Lung (tissue), 12 donors: ENCODE measurements around the gene KRT86. TPM values are rescaled to one million over a fixed set of nuclear protein-coding genes. Genes with fewer than 3 reads are reported as not detected.

ENCODE experiments used
- ATAC-seq: fragments of 200-7000 bp; cut with Tn5 transposase; one replicate; pipeline ENCODE4 v1.9.1; 2020; ENCODE audit warnings: moderate number of reproducible peaks; ENCODE audit not compliant: insufficient read depth, low FRiP score
- DNase-seq, 3 donors: peaks; one replicate each; pipeline ENCODE4 v3.0.0-alpha.2; 2013 to 2017
- H3K27ac ChIP-seq, 2 donors: one replicate each; pipeline ENCODE4 v1.5.1; 2013; ENCODE audit warnings: mild to moderate bottlenecking in 2 of 2, moderate library complexity in 2 of 2, control low read depth in 1 of 2, inconsistent platforms in 1 of 2, low read depth in 1 of 2, low read length in 1 of 2
- H3K27me3 ChIP-seq, 3 donors: one replicate each; pipeline ENCODE4 v1.5.1; 2013; ENCODE audit warnings: low read length in 2 of 3; ENCODE audit not compliant: control insufficient read depth in 3 of 3, insufficient read depth in 3 of 3
- H3K36me3 ChIP-seq, 4 donors: one replicate each; pipeline ENCODE4 v1.5.1; 2013; ENCODE audit warnings: low read length in 4 of 4, mild to moderate bottlenecking in 1 of 4, moderate library complexity in 1 of 4; ENCODE audit not compliant: control insufficient read depth in 4 of 4, insufficient read depth in 4 of 4
- H3K4me1 ChIP-seq, 5 donors: one replicate each; pipeline ENCODE4 v1.5.1; 2013; ENCODE audit warnings: low read length in 5 of 5, mild to moderate bottlenecking in 2 of 5, moderate library complexity in 1 of 5; ENCODE audit not compliant: control insufficient read depth in 5 of 5, insufficient read depth in 5 of 5
- H3K4me3 ChIP-seq: one replicate; pipeline ENCODE4 v1.5.1; 2013; ENCODE audit warnings: mild to moderate bottlenecking, control low read depth, moderate library complexity
- H3K9ac ChIP-seq, 2 donors: one replicate each; pipeline ENCODE4 v1.5.1; 2013; ENCODE audit warnings: low read length in 2 of 2, control low read depth in 1 of 2; ENCODE audit not compliant: insufficient read depth in 1 of 2
- H3K9me3 ChIP-seq, 4 donors: one replicate each; pipeline ENCODE4 v1.5.1; 2013; ENCODE audit warnings: low read length in 3 of 4, mild to moderate bottlenecking in 1 of 4, moderate library complexity in 1 of 4; ENCODE audit not compliant: control insufficient read depth in 4 of 4, insufficient read depth in 3 of 4
- WGBS, 2 donors: extraction: QIAGEN DNeasy Blood & Tissue Kit; methylation state at CpG; one replicate each; pipeline ENCODE4 v1.1.7; 2013; 5-methylcytosine and 5-hydroxymethylcytosine counted together
- polyA plus RNA-seq, 2 donors: library from polyadenylated mRNA; stranded (reverse); fragments of 200-250 nt; gene quantifications; one replicate each; pipeline ENCODE4 v1.2.1, GENCODE V29; 2013
- total RNA-seq, 2 donors: library from RNA; depleted of rRNA in 1 of 2; stranded (reverse); fragments of >200 nt in 1 of 2; gene quantifications; one replicate each; pipeline ENCODE4 v1.2.1, GENCODE V29; 2014 to 2021
- TF ChIP-seq, protein P1 (sequence below): IDR thresholded peaks from 2 replicates; pipeline ENCODE4 v1.5.1; 2012; ENCODE audit warnings: mild to moderate bottlenecking; ENCODE audit errors: control extremely low read depth, extremely low read depth
- donor health status: control.
- donor health status: control.
- donor health status: Bipolar disorder and iron deficiency.
- donor health status: healthy.
- donor health status: DM: yes; HTN: yes; CAD: no.

Gene KRT86
- total and polyA plus RNA-seq, 4 donors = 0.11 to 1.1 (median 0.31) TPM; not detected in 1

DNA sequence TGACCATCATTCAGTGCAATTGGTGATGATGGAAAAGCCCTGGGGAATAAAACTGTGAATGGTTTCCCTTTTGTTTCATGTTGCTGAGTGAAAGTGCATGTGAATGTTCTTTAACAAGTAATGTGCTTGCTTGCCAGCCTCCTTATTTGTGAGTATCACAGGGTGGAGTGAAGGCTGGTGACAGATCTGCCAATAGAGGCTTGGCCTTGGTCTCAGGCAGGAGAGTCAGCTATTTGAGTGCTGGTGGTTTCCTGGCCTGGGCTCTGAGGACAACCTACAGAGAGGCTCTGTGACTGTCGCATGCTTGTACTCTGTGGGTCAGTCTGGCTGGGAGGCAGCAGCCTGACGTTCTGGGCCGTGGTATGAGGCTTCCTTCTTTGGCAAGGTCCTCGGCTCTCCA lies 72.1 kb downstream of the KRT86 start:
- WGBS, 2 donors = 27 to 29% methylated on average over 4 of the region's 4 CpGs
- H3K36me3 ChIP-seq = no peaks in the 10 kb centered on the region
- no peaks in the 10 kb centered on the region for H3K27me3 ChIP-seq
- H3K9ac ChIP-seq = no peak overlapping the region
- H3K9me3 ChIP-seq = peaks cover 0 to 4% (median 2%) of the 10 kb centered on the region in 4 donors
- no peak for ATAC-seq
- no peak overlapping the region for H3K4me3 ChIP-seq
- TF ChIP-seq, protein P1, sequence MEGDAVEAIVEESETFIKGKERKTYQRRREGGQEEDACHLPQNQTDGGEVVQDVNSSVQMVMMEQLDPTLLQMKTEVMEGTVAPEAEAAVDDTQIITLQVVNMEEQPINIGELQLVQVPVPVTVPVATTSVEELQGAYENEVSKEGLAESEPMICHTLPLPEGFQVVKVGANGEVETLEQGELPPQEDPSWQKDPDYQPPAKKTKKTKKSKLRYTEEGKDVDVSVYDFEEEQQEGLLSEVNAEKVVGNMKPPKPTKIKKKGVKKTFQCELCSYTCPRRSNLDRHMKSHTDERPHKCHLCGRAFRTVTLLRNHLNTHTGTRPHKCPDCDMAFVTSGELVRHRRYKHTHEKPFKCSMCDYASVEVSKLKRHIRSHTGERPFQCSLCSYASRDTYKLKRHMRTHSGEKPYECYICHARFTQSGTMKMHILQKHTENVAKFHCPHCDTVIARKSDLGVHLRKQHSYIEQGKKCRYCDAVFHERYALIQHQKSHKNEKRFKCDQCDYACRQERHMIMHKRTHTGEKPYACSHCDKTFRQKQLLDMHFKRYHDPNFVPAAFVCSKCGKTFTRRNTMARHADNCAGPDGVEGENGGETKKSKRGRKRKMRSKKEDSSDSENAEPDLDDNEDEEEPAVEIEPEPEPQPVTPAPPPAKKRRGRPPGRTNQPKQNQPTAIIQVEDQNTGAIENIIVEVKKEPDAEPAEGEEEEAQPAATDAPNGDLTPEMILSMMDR = no peak
- peak in 1 of 3 donors; percentile 23 for DNase-seq
- H3K27ac ChIP-seq = no peak overlapping the region
- H3K4me1 ChIP-seq = peaks cover 0 to 11% (median 0%) of the 10 kb centered on the region in 5 donors

DNA sequence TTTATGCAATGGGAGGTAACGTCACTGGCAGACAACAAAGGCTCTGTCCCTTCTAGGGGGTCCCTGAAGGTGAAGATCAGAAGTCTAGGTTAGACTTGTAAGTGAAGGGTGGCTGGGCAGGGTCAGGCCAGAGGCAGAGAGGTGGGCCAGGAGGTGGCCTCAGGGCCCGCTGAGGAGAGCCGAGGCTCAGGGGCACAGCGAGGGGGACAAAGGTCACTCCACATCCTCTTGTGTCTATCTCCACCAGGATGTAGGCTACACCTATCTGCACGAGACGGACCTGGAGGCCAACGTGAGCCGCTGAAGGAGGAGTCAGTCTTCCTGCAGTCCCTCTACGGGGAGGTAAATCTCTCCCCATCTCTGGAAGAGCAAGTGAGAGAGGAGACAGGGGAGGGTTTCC lies 72.6 kb downstream of the KRT86 start:
- no peak overlapping the region for H3K9ac ChIP-seq
- H3K27ac ChIP-seq = no peak overlapping the region
- TF ChIP-seq, protein P1 = no peak
- peaks cover 0 to 4% (median 2%) of the 10 kb centered on the region in 4 donors for H3K9me3 ChIP-seq
- H3K27me3 ChIP-seq = no peaks in the 10 kb centered on the region
- H3K36me3 ChIP-seq = no peaks in the 10 kb centered on the region
- DNase-seq = no peak
- H3K4me3 ChIP-seq = no peak overlapping the region
- peaks cover 0 to 13% (median 0%) of the 10 kb centered on the region in 5 donors for H3K4me1 ChIP-seq
- WGBS, 2 donors = 77 to 81% methylated on average over 9 of the region's 9 CpGs
- ATAC-seq = no peak

DNA sequence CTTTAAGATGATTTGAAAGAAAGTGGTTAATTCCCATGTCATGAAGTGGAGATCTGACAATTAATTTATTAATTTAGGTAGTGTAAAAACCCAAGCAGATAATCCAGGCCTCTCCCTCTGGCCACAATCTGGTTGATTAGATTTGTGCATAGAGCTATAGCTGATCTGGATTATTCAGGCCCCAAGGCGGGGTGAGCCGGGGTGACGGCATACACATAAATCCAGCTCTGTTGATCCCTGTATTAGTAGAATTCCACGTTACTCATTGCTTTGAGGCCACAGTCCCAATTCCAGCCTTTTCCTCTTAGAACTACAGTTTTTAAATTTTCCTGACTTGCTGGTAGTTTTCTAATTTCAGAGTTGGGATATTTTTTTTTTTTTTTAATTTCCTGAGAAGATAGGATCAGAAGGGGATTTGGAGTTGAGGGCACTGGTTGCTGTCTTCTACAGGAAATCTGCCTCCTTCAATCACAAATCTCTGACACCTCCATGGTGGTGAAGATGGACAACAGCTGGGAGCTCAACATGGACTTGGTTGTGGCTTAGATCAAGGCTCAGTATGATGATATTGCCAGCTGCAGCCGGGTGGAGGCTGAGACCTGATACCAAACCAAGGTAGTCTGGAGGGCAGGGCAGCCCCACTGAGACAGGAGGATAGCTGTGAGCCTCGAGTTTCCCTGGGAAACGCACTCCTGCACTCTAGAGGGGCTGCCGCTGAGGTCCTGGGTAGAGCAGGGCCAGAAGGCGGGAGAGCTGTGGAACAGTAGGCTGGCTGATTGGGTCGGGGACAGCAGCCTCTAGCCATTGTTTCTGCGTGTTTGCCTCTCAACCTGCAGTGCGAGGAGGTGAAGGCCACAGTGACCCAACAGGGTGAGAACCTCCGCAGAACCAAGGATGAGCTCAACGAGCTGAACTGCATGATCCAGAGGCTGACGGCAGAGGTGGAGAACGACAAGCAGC lies 73.4 kb downstream of the KRT86 start:
- Histone ChIP-seq H3K4me3 (no peak overlapping the region), H3K4me1 (peaks cover 0 to 13% (median 0%) of the 10 kb centered on the region in 5 donors), H3K9me3 (peaks cover 0 to 4% (median 2%) of the 10 kb centered on the region in 4 donors), H3K9ac (no peak overlapping the region), H3K27ac (no peak overlapping the region), H3K36me3 (no peaks in the 10 kb centered on the region), H3K27me3 (no peaks in the 10 kb centered on the region)
- DNase-seq = peak in 1 of 3 donors; percentile 35
- WGBS, 2 donors = 75 to 79% methylated on average over 16 of the region's 16 CpGs
- ATAC-seq = no peak
- TF ChIP-seq, protein P1 = no peak
